Lower leg skin (tissue), 3 donors: ENCODE results near the gene IRAK1.

ENCODE experiments used
- POLR2A ChIP-seq, 2 donors: fragments of 450-650 bp; IDR thresholded peaks; one replicate each; pipeline ENCODE4 v1.6.1; 2016 to 2017; ENCODE audit warnings: antibody characterized with exemption in 2 of 2, mild to moderate bottlenecking in 1 of 2, moderate library complexity in 1 of 2
- TF ChIP-seq, protein P1 (sequence below), 3 donors: fragments of 450-650 bp; IDR thresholded peaks; one replicate each; pipeline ENCODE4 v1.5.1; 2016; ENCODE audit warnings: antibody characterized with exemption in 3 of 3, mild to moderate bottlenecking in 3 of 3, moderate library complexity in 2 of 3

DNA sequence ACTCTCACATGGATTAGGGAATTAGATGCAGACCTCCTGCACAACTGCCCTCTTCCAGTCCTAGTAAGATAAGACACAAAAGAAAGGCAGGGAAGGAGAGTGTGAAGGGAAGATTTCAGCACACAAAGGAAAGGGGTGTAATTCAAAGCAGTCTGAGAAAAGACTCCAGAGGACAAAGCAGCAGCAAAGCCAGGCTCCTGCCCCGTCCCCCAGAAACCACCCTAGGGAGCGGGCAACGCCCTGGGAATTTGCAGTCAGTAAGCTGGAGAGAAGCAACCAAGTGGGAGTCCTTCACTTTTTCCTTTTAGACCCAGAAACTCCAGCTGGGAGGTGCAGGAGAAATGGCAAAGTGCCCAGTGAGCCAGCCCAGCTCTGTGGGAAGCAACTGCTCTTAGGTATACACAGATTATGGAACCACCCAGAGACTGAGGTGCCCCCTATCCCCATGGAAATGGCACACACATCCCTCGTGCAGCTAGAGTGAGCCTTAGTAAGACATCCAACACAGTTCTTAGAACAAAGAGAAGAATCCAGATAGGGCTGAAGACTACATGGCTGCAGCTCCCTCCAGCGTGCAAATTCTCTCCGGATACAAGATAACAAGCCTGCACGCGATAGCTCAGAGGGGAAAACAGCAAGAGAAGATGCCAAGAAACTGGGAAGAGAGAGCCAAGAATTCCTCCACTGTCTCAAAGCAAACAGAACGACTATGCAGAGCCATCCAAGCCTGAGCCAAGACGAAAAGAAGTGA, 26.5 kb upstream of the IRAK1 start:
- no peak for TF ChIP-seq POLR2A (IDR thresholded peaks at IDR 0.05)
- TF ChIP-seq, protein P1, sequence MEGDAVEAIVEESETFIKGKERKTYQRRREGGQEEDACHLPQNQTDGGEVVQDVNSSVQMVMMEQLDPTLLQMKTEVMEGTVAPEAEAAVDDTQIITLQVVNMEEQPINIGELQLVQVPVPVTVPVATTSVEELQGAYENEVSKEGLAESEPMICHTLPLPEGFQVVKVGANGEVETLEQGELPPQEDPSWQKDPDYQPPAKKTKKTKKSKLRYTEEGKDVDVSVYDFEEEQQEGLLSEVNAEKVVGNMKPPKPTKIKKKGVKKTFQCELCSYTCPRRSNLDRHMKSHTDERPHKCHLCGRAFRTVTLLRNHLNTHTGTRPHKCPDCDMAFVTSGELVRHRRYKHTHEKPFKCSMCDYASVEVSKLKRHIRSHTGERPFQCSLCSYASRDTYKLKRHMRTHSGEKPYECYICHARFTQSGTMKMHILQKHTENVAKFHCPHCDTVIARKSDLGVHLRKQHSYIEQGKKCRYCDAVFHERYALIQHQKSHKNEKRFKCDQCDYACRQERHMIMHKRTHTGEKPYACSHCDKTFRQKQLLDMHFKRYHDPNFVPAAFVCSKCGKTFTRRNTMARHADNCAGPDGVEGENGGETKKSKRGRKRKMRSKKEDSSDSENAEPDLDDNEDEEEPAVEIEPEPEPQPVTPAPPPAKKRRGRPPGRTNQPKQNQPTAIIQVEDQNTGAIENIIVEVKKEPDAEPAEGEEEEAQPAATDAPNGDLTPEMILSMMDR (IDR thresholded peaks at IDR 0.05), result no peak
